ENCODE data around the gene SLC35F6.
"Not testable (repeated sequence)": the region's sequence is repeated elsewhere in the genome, so short reads cannot be mapped to it uniquely, and the experiment has no call there.

SLC35F6 gene

DNA sequence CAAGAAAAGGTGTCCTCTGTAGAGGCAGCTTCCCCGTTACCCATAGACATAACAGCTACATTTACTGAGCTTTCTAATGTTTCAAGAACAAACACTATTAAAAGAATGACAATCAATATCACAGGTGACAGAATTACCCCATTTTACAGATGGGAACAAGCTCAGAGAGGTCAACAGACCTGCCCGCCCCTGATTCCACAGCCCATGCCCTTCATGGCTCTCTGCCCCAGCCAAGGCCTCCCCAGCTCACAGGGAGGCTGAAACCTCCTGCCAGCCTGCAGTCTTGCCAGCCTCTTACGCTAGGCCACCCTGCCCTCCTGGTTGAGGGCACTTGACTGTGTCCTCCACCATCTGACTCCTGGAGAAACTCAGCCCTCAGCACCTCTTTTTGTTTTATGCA, 19.1 kb upstream of the SLC35F6 start:
- Histone ChIP-seq H3K27ac (ENCODE audit: low read length) (no peak overlapping the region), H3K27me3 (ENCODE audit: control insufficient read depth in 1 of 2, insufficient read depth in 2 of 2, low read length in 2 of 2) (no peaks in the 10 kb centered on the region)

DNA sequence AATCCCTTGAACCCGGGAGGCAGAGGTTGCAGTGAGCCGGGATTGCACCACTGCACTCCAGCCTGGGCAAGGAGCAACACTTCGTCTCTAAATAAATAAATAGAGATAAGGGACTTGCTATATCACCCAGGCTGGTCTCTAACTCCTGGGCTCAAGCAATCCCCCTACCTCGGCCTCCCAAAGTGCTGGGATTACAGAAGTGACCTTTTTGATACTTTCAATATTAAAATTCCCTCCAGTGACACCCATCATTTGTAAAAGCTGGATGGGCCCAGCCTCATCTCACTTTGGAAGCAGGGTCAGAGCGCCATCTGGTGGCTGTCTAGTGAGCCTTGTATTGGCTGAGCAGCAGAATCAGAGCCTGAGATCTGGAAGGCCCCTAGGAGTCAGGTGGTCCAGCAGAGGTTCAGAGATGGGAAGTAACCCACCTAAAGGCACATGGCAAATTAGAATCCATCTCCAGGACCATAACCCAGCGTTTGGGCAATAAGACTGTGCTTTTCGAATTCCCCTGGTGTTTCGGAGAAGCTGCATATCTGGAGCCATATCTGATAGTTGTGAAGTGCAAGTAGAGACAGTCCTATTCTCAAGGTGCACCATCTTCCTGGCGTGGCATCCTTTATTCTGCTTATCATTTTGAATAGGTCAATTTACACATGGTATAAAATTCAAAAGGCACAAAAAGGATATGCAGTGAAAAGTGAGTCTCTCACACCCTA, 18.3 kb upstream of the SLC35F6 start:
- H3K9me3 ChIP-seq (ENCODE audit: control insufficient read depth in 2 of 2, low read length in 2 of 2), result no peaks in the 10 kb centered on the region
- H3K4me3 ChIP-seq (ENCODE audit: low read length in 2 of 2), result no peak overlapping the region
- H3K4me1 ChIP-seq (ENCODE audit: control insufficient read depth, insufficient read depth, low read length), result no peaks in the 10 kb centered on the region
- no peak overlapping the region for H3K27ac ChIP-seq (ENCODE audit: low read length)
- no peaks in the 10 kb centered on the region for H3K36me3 ChIP-seq (ENCODE audit: control insufficient read depth in 2 of 2, insufficient read depth in 2 of 2, low read length in 2 of 2)
- H3K9ac ChIP-seq (ENCODE audit: low read length in 2 of 2), result no peak overlapping the region
- H3K27me3 ChIP-seq (ENCODE audit: control insufficient read depth in 1 of 2, insufficient read depth in 2 of 2, low read length in 2 of 2), result no peaks in the 10 kb centered on the region

More for the DNA sequence above, 19.1 kb upstream of the SLC35F6 start:
- H3K9ac ChIP-seq (ENCODE audit: low read length in 2 of 2), result no peak overlapping the region
- H3K36me3 ChIP-seq (ENCODE audit: control insufficient read depth in 2 of 2, insufficient read depth in 2 of 2, low read length in 2 of 2), result no peaks in the 10 kb centered on the region
- H3K9me3 ChIP-seq (ENCODE audit: control insufficient read depth in 2 of 2, low read length in 2 of 2), result no peaks in the 10 kb centered on the region
- no peaks in the 10 kb centered on the region for H3K4me1 ChIP-seq (ENCODE audit: control insufficient read depth, insufficient read depth, low read length)
- no peak overlapping the region for H3K4me3 ChIP-seq (ENCODE audit: low read length in 2 of 2)

- no peaks in the 10 kb centered on the region for H3K27me3 ChIP-seq (ENCODE audit: control insufficient read depth in 1 of 2, insufficient read depth in 2 of 2, low read length in 2 of 2)
- no peaks in the 10 kb centered on the region for H3K9me3 ChIP-seq (ENCODE audit: control insufficient read depth in 2 of 2, low read length in 2 of 2)
- no peak overlapping the region for H3K9ac ChIP-seq (ENCODE audit: low read length in 2 of 2)
- no peak overlapping the region for H3K4me3 ChIP-seq (ENCODE audit: low read length in 2 of 2)
- no peaks in the 10 kb centered on the region for H3K36me3 ChIP-seq (ENCODE audit: control insufficient read depth in 2 of 2, insufficient read depth in 2 of 2, low read length in 2 of 2)
- H3K27ac ChIP-seq (ENCODE audit: low read length), result no peak overlapping the region
- no peaks in the 10 kb centered on the region for H3K4me1 ChIP-seq (ENCODE audit: control insufficient read depth, insufficient read depth, low read length)
Observed at GRCh38 chr2:26746934-26747333, 17.1 kb upstream of the SLC35F6 start.

DNA sequence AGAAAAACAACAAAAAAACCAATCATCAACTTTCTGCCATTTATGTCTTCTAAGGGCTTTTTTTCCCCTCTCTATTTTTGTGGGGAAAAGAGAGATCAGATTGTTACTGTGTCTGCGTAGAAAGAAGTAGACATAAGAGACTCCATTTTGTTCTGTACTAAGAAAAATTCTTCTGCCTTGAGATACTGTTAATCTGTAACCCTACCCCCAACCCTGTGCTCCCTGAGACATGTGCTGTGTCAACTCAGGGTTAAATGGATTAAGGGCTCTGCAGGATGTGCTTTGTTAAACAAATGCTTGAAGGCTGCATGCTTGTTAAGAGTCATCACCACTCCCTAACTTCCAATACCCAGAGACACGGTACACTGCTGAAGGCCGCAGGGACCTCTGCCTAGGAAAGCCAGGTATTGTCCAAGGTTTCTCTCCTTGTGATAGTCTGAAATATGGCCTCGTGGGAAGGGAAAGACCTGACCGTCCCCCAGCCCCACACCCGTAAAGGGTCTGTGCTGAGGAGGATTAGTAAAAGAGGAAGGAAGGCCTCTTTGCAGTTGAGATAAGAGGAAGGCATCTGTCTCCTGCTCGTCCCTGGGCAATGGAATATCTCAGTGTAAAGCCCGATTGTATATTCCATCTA, 14.2 kb upstream of the SLC35F6 start:
- H3K36me3 ChIP-seq (ENCODE audit: control insufficient read depth in 2 of 2, insufficient read depth in 2 of 2, low read length in 2 of 2); H3K27me3 ChIP-seq (ENCODE audit: control insufficient read depth in 1 of 2, insufficient read depth in 2 of 2, low read length in 2 of 2); H3K9me3 ChIP-seq (ENCODE audit: control insufficient read depth in 2 of 2, low read length in 2 of 2); H3K4me3 ChIP-seq (ENCODE audit: low read length in 2 of 2); H3K27ac ChIP-seq (ENCODE audit: low read length); H3K9ac ChIP-seq (ENCODE audit: low read length in 2 of 2); H3K4me1 ChIP-seq (ENCODE audit: control insufficient read depth, insufficient read depth, low read length): not testable (repeated sequence)

- not testable (repeated sequence) for H3K36me3 ChIP-seq (ENCODE audit: control insufficient read depth in 2 of 2, insufficient read depth in 2 of 2, low read length in 2 of 2); H3K4me3 ChIP-seq (ENCODE audit: low read length in 2 of 2); H3K9ac ChIP-seq (ENCODE audit: low read length in 2 of 2); H3K27ac ChIP-seq (ENCODE audit: low read length); H3K27me3 ChIP-seq (ENCODE audit: control insufficient read depth in 1 of 2, insufficient read depth in 2 of 2, low read length in 2 of 2); H3K4me1 ChIP-seq (ENCODE audit: control insufficient read depth, insufficient read depth, low read length); H3K9me3 ChIP-seq (ENCODE audit: control insufficient read depth in 2 of 2, low read length in 2 of 2)
Observed at GRCh38 chr2:26750467-26750866, 13.6 kb upstream of the SLC35F6 start.

DNA sequence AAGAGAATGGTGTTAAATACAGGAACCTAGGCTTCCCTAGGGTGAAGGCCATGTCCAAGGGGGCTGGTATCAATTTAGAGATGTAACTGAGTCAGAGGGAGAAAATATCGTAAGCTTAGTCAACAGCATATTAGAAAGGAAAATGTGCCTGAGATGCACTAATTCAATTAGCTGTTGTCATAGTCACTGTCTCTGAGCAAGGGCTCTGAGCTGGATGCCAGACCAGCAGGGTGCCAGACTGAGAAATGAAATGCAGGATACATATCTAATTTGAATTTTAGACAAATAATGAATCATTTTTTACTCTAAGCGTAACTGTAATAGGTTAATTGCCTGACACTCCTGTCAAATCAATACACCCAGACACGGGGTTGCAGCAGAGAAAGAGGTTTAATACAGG, 11.4 kb upstream of the SLC35F6 start:
- H3K9me3 ChIP-seq (ENCODE audit: control insufficient read depth in 2 of 2, low read length in 2 of 2), result no peaks in the 10 kb centered on the region
- H3K36me3 ChIP-seq (ENCODE audit: control insufficient read depth in 2 of 2, insufficient read depth in 2 of 2, low read length in 2 of 2), result no peaks in the 10 kb centered on the region
- H3K27ac ChIP-seq (ENCODE audit: low read length), result no peak overlapping the region
- H3K4me3 ChIP-seq (ENCODE audit: low read length in 2 of 2), result no peak overlapping the region
- no peak overlapping the region for H3K9ac ChIP-seq (ENCODE audit: low read length in 2 of 2)
- no peaks in the 10 kb centered on the region for H3K27me3 ChIP-seq (ENCODE audit: control insufficient read depth in 1 of 2, insufficient read depth in 2 of 2, low read length in 2 of 2)
- no peaks in the 10 kb centered on the region for H3K4me1 ChIP-seq (ENCODE audit: control insufficient read depth, insufficient read depth, low read length)

DNA sequence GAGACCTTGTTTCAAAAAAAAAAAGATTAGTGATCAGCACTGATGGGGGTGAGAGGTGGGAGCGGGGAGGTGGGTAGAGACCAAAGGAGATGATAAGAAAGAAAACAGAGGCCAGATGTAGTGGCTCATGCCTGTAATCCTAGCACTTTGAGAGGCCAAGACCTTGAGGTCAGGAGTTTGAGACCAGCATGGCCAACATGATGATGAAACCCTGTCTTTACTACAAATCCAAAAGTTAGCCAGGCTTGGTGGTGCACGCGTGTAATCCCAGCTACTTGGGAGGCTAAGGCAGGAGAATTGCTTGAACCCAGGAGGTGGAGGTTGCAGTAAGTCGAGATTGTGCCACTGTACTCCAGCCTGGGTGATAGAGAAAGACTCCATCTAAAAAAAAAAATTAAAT, 9.5 kb upstream of the SLC35F6 start:
- Histone ChIP-seq H3K36me3 (ENCODE audit: control insufficient read depth in 2 of 2, insufficient read depth in 2 of 2, low read length in 2 of 2) (no peaks in the 10 kb centered on the region), H3K9me3 (ENCODE audit: control insufficient read depth in 2 of 2, low read length in 2 of 2) (no peaks in the 10 kb centered on the region), H3K4me1 (ENCODE audit: control insufficient read depth, insufficient read depth, low read length) (peaks cover 4% of the 10 kb centered on the region), H3K9ac (ENCODE audit: low read length in 2 of 2) (no peak overlapping the region), H3K27me3 (ENCODE audit: control insufficient read depth in 1 of 2, insufficient read depth in 2 of 2, low read length in 2 of 2) (no peaks in the 10 kb centered on the region), H3K27ac (ENCODE audit: low read length) (no peak overlapping the region), H3K4me3 (ENCODE audit: low read length in 2 of 2) (no peak overlapping the region)

DNA sequence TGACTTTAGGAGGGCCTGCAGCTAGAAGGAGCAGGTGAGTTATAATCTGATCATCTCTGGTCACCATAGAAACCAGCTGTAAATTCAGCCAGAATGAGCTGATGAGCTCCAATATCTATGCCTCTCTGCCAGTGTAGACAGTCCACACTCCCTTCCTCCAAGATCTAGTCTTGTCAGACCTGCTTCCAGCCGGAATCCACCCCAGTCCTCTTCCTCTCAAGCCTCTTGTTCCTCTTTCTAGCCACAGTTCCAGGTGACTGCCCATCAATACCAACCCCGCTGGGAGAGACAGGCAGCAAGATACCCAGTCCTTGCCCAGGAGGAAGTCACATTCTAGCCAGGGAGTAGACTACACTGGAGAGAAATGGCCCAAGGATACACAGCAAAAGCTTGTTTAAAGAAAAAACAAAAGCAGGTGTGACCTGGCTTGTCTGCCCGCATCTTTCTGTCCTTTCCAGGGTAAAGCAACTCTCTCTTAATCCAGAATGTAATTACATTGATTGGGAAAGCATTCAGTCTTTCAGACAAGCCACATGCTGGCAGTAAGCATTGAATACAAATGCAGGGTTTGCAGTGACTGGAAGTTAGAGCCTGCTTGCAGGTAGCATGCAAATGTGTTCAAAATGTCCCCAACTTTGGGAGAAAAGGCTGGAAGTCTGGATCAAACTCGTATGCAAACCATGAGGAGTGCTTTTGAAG, 9.0 kb upstream of the SLC35F6 start:
- no peaks in the 10 kb centered on the region for H3K27me3 ChIP-seq (ENCODE audit: control insufficient read depth in 1 of 2, insufficient read depth in 2 of 2, low read length in 2 of 2)
- H3K36me3 ChIP-seq (ENCODE audit: control insufficient read depth in 2 of 2, insufficient read depth in 2 of 2, low read length in 2 of 2), result no peaks in the 10 kb centered on the region
- H3K9me3 ChIP-seq (ENCODE audit: control insufficient read depth in 2 of 2, low read length in 2 of 2), result no peaks in the 10 kb centered on the region
- H3K4me1 ChIP-seq (ENCODE audit: control insufficient read depth, insufficient read depth, low read length), result peaks cover 4% of the 10 kb centered on the region
- no peak overlapping the region for H3K27ac ChIP-seq (ENCODE audit: low read length)
- no peak overlapping the region for H3K4me3 ChIP-seq (ENCODE audit: low read length in 2 of 2)
- H3K9ac ChIP-seq (ENCODE audit: low read length in 2 of 2), result no peak overlapping the region

DNA sequence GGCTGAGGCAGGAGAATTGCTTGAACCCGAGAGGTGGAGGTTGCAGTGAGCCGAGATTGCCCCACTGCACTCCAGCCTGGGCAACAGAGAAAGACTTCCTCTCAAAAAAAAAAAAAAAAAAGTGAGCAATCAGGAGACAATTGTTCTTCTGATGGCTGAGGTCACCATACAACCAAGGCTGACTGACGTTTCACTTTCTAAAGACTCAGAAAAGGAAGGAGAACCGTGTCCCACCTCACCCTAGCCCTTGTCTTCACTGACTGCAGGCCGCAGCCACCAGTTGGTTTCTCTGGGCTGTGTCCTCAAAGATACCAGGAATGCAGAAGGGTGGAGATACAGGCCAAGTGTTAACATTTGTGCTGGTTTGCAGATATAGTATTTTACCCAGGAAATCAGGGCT, 7.7 kb upstream of the SLC35F6 start:
- Histone ChIP-seq H3K4me1 (ENCODE audit: control insufficient read depth, insufficient read depth, low read length) (peaks cover 4% of the 10 kb centered on the region), H3K27ac (ENCODE audit: low read length) (no peak overlapping the region), H3K4me3 (ENCODE audit: low read length in 2 of 2) (no peak overlapping the region), H3K27me3 (ENCODE audit: control insufficient read depth in 1 of 2, insufficient read depth in 2 of 2, low read length in 2 of 2) (no peaks in the 10 kb centered on the region), H3K9me3 (ENCODE audit: control insufficient read depth in 2 of 2, low read length in 2 of 2) (no peaks in the 10 kb centered on the region), H3K36me3 (ENCODE audit: control insufficient read depth in 2 of 2, insufficient read depth in 2 of 2, low read length in 2 of 2) (no peaks in the 10 kb centered on the region), H3K9ac (ENCODE audit: low read length in 2 of 2) (no peak overlapping the region)

- Histone ChIP-seq H3K27ac (ENCODE audit: low read length) (no peak overlapping the region), H3K9ac (ENCODE audit: low read length in 2 of 2) (no peak overlapping the region), H3K4me1 (ENCODE audit: control insufficient read depth, insufficient read depth, low read length) (peaks cover 4% of the 10 kb centered on the region), H3K27me3 (ENCODE audit: control insufficient read depth in 1 of 2, insufficient read depth in 2 of 2, low read length in 2 of 2) (no peaks in the 10 kb centered on the region), H3K9me3 (ENCODE audit: control insufficient read depth in 2 of 2, low read length in 2 of 2) (no peaks in the 10 kb centered on the region), H3K36me3 (ENCODE audit: control insufficient read depth in 2 of 2, insufficient read depth in 2 of 2, low read length in 2 of 2) (no peaks in the 10 kb centered on the region), H3K4me3 (ENCODE audit: low read length in 2 of 2) (no peak overlapping the region)
Observed at GRCh38 chr2:26757873-26758789, 6.0 kb upstream of the SLC35F6 start.

Data from stomach smooth muscle (tissue), 2 donors.